Measurements from ENCODE around the gene MAML2. TPM values are rescaled to one million over a fixed set of nuclear protein-coding genes. Genes with fewer than 3 reads are reported as not detected.
A peak's percentile ranks its signal among the peaks of the same experiment; 100 is the strongest.

Gene MAML2
- total RNA-seq, 1 experiment from 2014 or later, result 28.3 TPM

DNA sequence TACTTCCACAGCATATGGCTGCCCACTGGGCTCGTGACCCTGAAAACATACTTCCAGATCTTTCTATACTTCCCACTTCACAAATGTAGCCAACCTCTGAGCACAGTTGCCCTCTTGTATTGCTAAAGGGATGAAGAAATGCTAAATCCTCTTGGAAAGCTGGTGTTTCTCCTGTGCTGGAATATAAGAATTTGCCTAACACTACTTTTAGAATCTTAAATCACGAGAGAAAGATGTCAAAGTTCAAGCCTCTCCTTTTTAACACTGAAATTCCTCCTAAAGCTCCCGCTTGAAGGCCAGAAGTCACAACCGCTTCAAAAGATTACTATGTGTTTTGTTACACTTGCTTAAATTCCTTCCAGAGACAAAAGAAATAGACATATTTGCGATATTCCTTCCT, 21.9 kb downstream of the MAML2 start:
- Histone ChIP-seq H4K20me1 (ENCODE audit: insufficient read depth) (no peaks in the 10 kb centered on the region), H3K36me3 (ENCODE audit: low read depth) (peaks cover 56% of the 10 kb centered on the region), H3K79me2 (ENCODE audit: low read depth) (peaks cover 98% of the 10 kb centered on the region), H3K4me2 (no peak overlapping the region), H3K4me1 (replicated peaks; ENCODE audit: insufficient read depth) (peaks cover 65% of the 10 kb centered on the region), H3K9me2 (ENCODE audit: insufficient read depth) (no peaks in the 10 kb centered on the region), H3K4me3 (no peak overlapping the region), H3K27me3 (ENCODE audit: insufficient read depth, low read depth) (no peaks in the 10 kb centered on the region), H3F3A (ENCODE audit: insufficient read depth, low read depth) (peaks cover 39% of the 10 kb centered on the region), H3K27ac (no peak overlapping the region), H2AFZ (no peak overlapping the region), H3K9me3 (ENCODE audit: insufficient read depth, low read depth) (no peaks in the 10 kb centered on the region)
- DNase-seq, result no peak
- TF ChIP-seq, protein P1, sequence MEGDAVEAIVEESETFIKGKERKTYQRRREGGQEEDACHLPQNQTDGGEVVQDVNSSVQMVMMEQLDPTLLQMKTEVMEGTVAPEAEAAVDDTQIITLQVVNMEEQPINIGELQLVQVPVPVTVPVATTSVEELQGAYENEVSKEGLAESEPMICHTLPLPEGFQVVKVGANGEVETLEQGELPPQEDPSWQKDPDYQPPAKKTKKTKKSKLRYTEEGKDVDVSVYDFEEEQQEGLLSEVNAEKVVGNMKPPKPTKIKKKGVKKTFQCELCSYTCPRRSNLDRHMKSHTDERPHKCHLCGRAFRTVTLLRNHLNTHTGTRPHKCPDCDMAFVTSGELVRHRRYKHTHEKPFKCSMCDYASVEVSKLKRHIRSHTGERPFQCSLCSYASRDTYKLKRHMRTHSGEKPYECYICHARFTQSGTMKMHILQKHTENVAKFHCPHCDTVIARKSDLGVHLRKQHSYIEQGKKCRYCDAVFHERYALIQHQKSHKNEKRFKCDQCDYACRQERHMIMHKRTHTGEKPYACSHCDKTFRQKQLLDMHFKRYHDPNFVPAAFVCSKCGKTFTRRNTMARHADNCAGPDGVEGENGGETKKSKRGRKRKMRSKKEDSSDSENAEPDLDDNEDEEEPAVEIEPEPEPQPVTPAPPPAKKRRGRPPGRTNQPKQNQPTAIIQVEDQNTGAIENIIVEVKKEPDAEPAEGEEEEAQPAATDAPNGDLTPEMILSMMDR (conservative IDR thresholded peaks at IDR 0.05), result no peak
- no peak for TF ChIP-seq EZH2 (IDR thresholded peaks at IDR 0.05; ENCODE audit: low read depth)
- intact Hi-C loops (cut with micrococcal nuclease; ENCODE audit: unreplicated experiment), result no loop called here
- BruUV-seq (replicated peaks), result no TSS peak
- ChIA-PET CTCF (no interaction called here), POLR2A (ENCODE audit: unreplicated experiment) (no interaction called here)

DNA sequence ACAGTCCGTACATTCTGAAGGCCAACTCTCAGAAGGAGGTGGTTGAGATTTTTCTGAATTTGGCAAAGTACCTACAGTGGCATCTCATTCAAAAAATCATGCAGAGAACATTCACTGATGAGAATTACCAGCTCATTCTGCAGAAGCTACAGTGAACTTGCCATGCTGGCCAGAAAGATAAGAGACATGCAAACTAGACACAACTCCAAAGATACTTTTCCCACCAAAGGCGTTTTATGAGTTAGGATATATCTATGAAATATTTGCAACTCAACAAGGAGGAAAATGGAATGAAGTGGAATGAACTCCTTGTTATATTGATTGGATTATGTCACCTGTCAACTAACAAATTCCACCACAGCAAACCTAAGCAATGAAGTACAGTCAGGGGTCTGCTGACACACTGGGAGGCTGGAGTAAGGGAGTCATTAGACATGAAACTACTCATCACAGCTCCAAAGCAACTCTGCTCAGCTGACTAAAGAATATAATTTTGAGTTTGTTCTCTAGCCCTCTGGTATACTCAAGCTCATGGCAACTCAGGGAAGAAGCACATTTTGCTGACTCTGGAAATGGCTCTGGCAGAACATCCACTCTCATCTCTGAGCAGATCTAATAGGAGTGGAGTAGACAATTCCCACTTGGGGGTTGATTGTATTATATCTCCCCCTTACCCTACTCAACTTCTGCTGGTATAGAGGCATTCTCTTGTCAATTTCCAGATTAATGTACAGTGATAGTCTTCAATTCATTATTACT, 22.9 kb downstream of the MAML2 start:
- no TSS peak for BruUV-seq (replicated peaks)
- no peak for DNase-seq
- H4K20me1 ChIP-seq (ENCODE audit: insufficient read depth), result no peaks in the 10 kb centered on the region
- no peak overlapping the region for H3K4me2 ChIP-seq
- H3K9me3 ChIP-seq (ENCODE audit: insufficient read depth, low read depth), result no peaks in the 10 kb centered on the region
- no peaks in the 10 kb centered on the region for H3K9me2 ChIP-seq (ENCODE audit: insufficient read depth)
- no peak for TF ChIP-seq EZH2 (IDR thresholded peaks at IDR 0.05; ENCODE audit: low read depth)
- TF ChIP-seq, protein P1 (conservative IDR thresholded peaks at IDR 0.05), result no peak
- H3K27me3 ChIP-seq (ENCODE audit: insufficient read depth, low read depth), result no peaks in the 10 kb centered on the region
- no peak overlapping the region for H3K4me3 ChIP-seq
- CTCF ChIA-PET, result no interaction called here
- no peak overlapping the region for H2AFZ ChIP-seq
- H3K27ac ChIP-seq, result no peak overlapping the region
- intact Hi-C loops (cut with micrococcal nuclease; ENCODE audit: unreplicated experiment), result no loop called here
- peaks cover 95% of the 10 kb centered on the region for H3K79me2 ChIP-seq (ENCODE audit: low read depth)
- peaks cover 65% of the 10 kb centered on the region for H3K4me1 ChIP-seq (replicated peaks; ENCODE audit: insufficient read depth)
- H3F3A ChIP-seq (ENCODE audit: insufficient read depth, low read depth), result peaks cover 39% of the 10 kb centered on the region
- POLR2A ChIA-PET (ENCODE audit: unreplicated experiment), result no interaction called here
- peaks cover 56% of the 10 kb centered on the region for H3K36me3 ChIP-seq (ENCODE audit: low read depth)

DNA sequence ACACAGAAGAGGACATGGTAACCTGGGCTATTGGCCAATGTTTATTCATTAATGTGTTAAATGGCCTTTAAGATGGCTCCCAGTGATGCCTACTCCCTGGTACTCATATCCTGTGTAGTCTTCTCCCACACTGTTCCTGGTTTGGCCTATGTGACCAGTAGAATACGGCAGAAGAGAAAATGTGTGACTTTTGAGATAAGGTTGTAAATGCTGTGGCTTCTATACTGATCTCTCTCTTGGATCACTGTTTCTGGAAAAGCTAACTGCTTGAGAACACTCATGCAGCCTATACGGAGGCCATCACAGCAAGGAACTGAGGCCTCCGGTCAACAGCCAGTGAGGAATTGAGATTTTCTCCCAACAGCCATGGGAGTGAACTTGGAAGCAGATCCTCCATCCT, 24.1 kb downstream of the MAML2 start:
- H3K79me2 ChIP-seq (ENCODE audit: low read depth), result peaks cover 88% of the 10 kb centered on the region
- peaks cover 51% of the 10 kb centered on the region for H3K36me3 ChIP-seq (ENCODE audit: low read depth)
- peaks cover 65% of the 10 kb centered on the region for H3K4me1 ChIP-seq (replicated peaks; ENCODE audit: insufficient read depth)
- no peak for DNase-seq
- intact Hi-C loops (cut with micrococcal nuclease; ENCODE audit: unreplicated experiment), result no loop called here
- H3K9me3 ChIP-seq (ENCODE audit: insufficient read depth, low read depth), result no peaks in the 10 kb centered on the region
- TF ChIP-seq, protein P1 (conservative IDR thresholded peaks at IDR 0.05), result no peak
- H2AFZ ChIP-seq, result no peak overlapping the region
- no peaks in the 10 kb centered on the region for H4K20me1 ChIP-seq (ENCODE audit: insufficient read depth)
- no peak overlapping the region for H3K4me3 ChIP-seq
- H3K4me2 ChIP-seq, result 0 out of 2 replicates have a peak overlapping the region, but pooled peaks have one; percentile 8
- H3K27ac ChIP-seq, result peak overlapping the region; percentile 96
- no peaks in the 10 kb centered on the region for H3K9me2 ChIP-seq (ENCODE audit: insufficient read depth)
- POLR2A ChIA-PET (ENCODE audit: unreplicated experiment), result no interaction called here
- no TSS peak for BruUV-seq (replicated peaks)
- peaks cover 41% of the 10 kb centered on the region for H3F3A ChIP-seq (ENCODE audit: insufficient read depth, low read depth)
- CTCF ChIA-PET, result no interaction called here
- H3K27me3 ChIP-seq (ENCODE audit: insufficient read depth, low read depth), result no peaks in the 10 kb centered on the region

Measured in PC-9 (cell line).